B cell (primary cell): ENCODE results near the gene KCTD18. TPM values are rescaled to one million over a fixed set of nuclear protein-coding genes. Genes with fewer than 3 reads are reported as not detected.

Experiments
- ATAC-seq: fragments of 200-7000 bp; cut with Tn5 transposase; one replicate; pipeline ENCODE4 v1.10.0; 2021; ENCODE audit warnings: low read depth, mild to moderate bottlenecking, moderate number of reproducible peaks, moderate library complexity
- CTCF ChIA-PET: fragments of 350-600 bp; sonication (Branson Sonifier 250); formaldehyde crosslinking; loops from one replicate; lab custom pipeline; 2021; ENCODE audit warnings: antibody characterized with exemption, inconsistent platforms; lab: Charles Lee
- POLR2A ChIA-PET: fragments of 350-600 bp; sonication (Branson Sonifier 250); formaldehyde crosslinking; loops from one replicate; lab custom pipeline; 2021; ENCODE audit warnings: antibody characterized with exemption; lab: Charles Lee
- DNase-seq: peaks from one replicate; pipeline ENCODE4 v3.0.0; 2013
- H2AFZ ChIP-seq: 2 replicates; pipeline ENCODE4 v1.6.1; 2012; ENCODE audit warnings: mild to moderate bottlenecking, low read depth, low read length; ENCODE audit not compliant: insufficient read depth, poor library complexity, severe bottlenecking
- H3K27ac ChIP-seq, 2 donors: 1 replicate in 1 of 2; 2 replicates in 1 of 2; pipeline ENCODE4 v1.5.1; 2012 to 2013; ENCODE audit warnings: low read length in 2 of 2, mild to moderate bottlenecking in 2 of 2, moderate library complexity in 1 of 2
- H3K27me3 ChIP-seq, 4 experiments: fragments of 200-600 bp in 1 of 4; sonication (generic) in 1 of 4; replicated peaks in 1 of 4; 1 replicate in 2 of 4; 2 replicates in 2 of 4; pipeline versions ENCODE4 v1.6.1 to v1.7.0; 2013 to 2016; ENCODE audit warnings: low read length in 3 of 4, mild to moderate bottlenecking in 2 of 4, mixed read lengths in 1 of 4, moderate library complexity in 1 of 4; ENCODE audit not compliant: insufficient read depth in 4 of 4, control insufficient read depth in 3 of 4; ENCODE audit errors: control extremely low read depth in 1 of 4
- H3K36me3 ChIP-seq, 2 experiments: replicated peaks in 1 of 2; 1 replicate in 1 of 2; 2 replicates in 1 of 2; pipeline versions ENCODE4 v1.6.1 to v1.7.1; 2013; ENCODE audit warnings: low read length in 1 of 2; ENCODE audit not compliant: insufficient read depth in 2 of 2, control insufficient read depth in 1 of 2; ENCODE audit errors: control extremely low read depth in 1 of 2, extremely low read depth in 1 of 2
- H3K4me1 ChIP-seq, 2 donors: fragments of 200-600 bp in 1 of 2; sonication (generic) in 1 of 2; 1 replicate in 1 of 2; 2 replicates in 1 of 2; pipeline versions ENCODE4 v1.5.1 to v1.6.1; 2013 to 2017; ENCODE audit warnings: low read length in 2 of 2; ENCODE audit not compliant: control insufficient read depth in 2 of 2, insufficient read depth in 2 of 2
- H3K4me2 ChIP-seq: replicated peaks from 2 replicates; pipeline ENCODE3; 2012; ENCODE audit warnings: mild to moderate bottlenecking, low read depth, low read length; ENCODE audit not compliant: poor library complexity, severe bottlenecking
- H3K4me3 ChIP-seq, 5 experiments: fragments of 200-600 bp in 1 of 5; sonication (generic) in 1 of 5; 1 replicate in 3 of 5; 2 replicates in 2 of 5; pipeline versions ENCODE4 v1.5.1 to v1.7.0; 2011 to 2016; ENCODE audit warnings: low read length in 4 of 5, mild to moderate bottlenecking in 4 of 5, low read depth in 2 of 5, control low read depth in 1 of 5, moderate library complexity in 1 of 5; ENCODE audit not compliant: insufficient read depth in 1 of 5; ENCODE audit errors: control extremely low read depth in 1 of 5, extremely low read depth in 1 of 5
- H3K79me2 ChIP-seq: fragments of 200-600 bp; sonication (generic); one replicate; pipeline ENCODE4 v1.6.0; 2016; ENCODE audit warnings: low read length; ENCODE audit not compliant: control insufficient read depth, insufficient read depth
- H3K9ac ChIP-seq: fragments of 200-600 bp; sonication (generic); 2 replicates; pipeline ENCODE4 v1.6.1; 2017; ENCODE audit warnings: mild to moderate bottlenecking, low read length, moderate library complexity
- H3K9me3 ChIP-seq, 3 donors: one replicate each; pipeline versions ENCODE4 v1.6.1 to v1.7.1; 2013; ENCODE audit warnings: low read length in 2 of 3; ENCODE audit not compliant: control insufficient read depth in 2 of 3, insufficient read depth in 1 of 3; ENCODE audit errors: control extremely low read depth in 1 of 3
- H4K20me1 ChIP-seq: 2 replicates; pipeline ENCODE4 v1.6.0; 2012; ENCODE audit warnings: mild to moderate bottlenecking, low read length; ENCODE audit not compliant: insufficient read depth, control insufficient read depth, poor library complexity, severe bottlenecking
- H3K27ac Mint-ChIP-seq: one replicate; pipeline ENCODE4 v1.8.0; 2021; ENCODE audit warnings: mixed read lengths
- H3K27me3 Mint-ChIP-seq: one replicate; pipeline ENCODE4 v1.8.0; 2021; ENCODE audit warnings: mixed read lengths
- H3K4me1 Mint-ChIP-seq: one replicate; pipeline ENCODE4 v1.8.0; 2021; ENCODE audit warnings: mixed read lengths
- H3K4me3 Mint-ChIP-seq: one replicate; pipeline ENCODE4 v1.8.0; 2021; ENCODE audit warnings: mixed read lengths
- H3K9me3 Mint-ChIP-seq: one replicate; pipeline ENCODE4 v1.8.0; 2022; ENCODE audit warnings: mixed read lengths; ENCODE audit not compliant: insufficient read depth
- CTCF ChIP-seq: fragments of 200-600 bp; IDR thresholded peaks from one replicate; pipeline ENCODE4 v1.8.0; 2022; ENCODE audit warnings: antibody characterized with exemption, mild to moderate bottlenecking
- EZH2 ChIP-seq: IDR thresholded peaks from 2 replicates; pipeline ENCODE4 v1.6.1; 2012; ENCODE audit warnings: borderline replicate concordance, low read depth, mild to moderate bottlenecking, moderate library complexity, low read length; ENCODE audit not compliant: insufficient read depth, poor library complexity, severe bottlenecking
- WGBS: methylation state at CpG from one replicate; pipeline ENCODE4 v1.1.5; 2013; ENCODE audit warnings: missing lambda C conversion rate; ENCODE audit not compliant: insufficient coverage; 5-methylcytosine and 5-hydroxymethylcytosine counted together
- intact Hi-C: fragments of 100-400 bp; cut with micrococcal nuclease; formaldehyde crosslinking; loops from one replicate; pipeline ENCODE4 v1.10.0; 2022
- polyA plus RNA-seq: library from polyadenylated mRNA; depleted of rRNA; stranded (reverse); fragments of >200 nt; gene quantifications from 2 replicates; pipeline ENCODE4 v1.2.3, GENCODE V29; 2012
- total RNA-seq, 2 donors: library from RNA; stranded (reverse); fragments of 120-200 nt in 1 of 2; gene quantifications; 1 replicate in 1 of 2; 2 replicates in 1 of 2; pipeline versions ENCODE4 v1.2.3 to v1.2.4, GENCODE V29; 2013 to 2022

KCTD18 gene
- total and polyA plus RNA-seq, 2 donors (not counting 1 experiment from before 2014, with no cell fraction given), result 15.3 to 20.2 TPM

DNA sequence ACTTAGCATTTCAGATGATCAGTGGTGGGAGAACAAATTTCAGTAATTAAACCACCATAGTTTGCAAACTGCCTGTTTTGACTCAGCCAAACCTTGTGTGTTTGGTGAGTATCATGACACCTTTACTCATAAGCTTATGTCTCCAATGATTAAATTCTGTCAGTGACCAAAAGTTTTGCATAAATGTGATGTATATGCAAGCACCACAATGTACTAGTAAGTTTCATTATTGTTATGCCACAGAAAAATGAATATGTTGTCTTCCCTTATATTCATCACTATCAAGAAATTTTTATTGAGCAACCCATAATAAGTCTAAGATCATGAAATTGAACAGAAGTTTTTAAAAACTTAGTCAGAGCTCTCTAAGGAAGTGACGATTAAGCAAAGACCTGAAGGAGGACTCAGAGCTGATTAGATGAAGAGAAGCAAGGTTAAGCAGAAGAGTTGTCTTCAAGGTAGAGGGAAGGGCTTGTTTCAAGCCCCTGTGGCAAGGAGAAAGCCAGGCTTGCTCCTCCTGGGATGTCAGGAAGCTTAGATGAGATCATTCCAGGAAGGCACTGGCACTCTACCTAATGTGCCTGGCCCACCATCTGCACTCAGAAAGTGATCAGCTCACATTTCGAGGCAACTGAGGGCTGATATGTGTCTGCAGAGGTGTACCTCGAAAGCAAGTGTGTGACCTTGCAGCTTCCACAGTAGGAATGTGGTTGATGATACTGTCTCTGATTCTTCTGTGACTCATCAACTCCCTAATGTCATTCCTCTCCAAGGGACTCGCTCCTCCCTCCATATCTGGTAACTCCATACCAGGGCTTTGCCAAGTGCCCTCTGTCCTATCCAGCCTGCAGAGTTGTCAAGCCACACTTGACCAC, 54.7 kb downstream of the KCTD18 start:
- H3K4me3 ChIP-seq, result no peak overlapping the region
- H3K9me3 Mint-ChIP-seq, result no peaks in the 10 kb centered on the region

More for the DNA sequence above, 54.7 kb downstream of the KCTD18 start:
- no peaks in the 10 kb centered on the region for H3K79me2 ChIP-seq
- H2AFZ ChIP-seq, result no peak overlapping the region
- no peaks in the 10 kb centered on the region for H3K36me3 ChIP-seq
- H3K4me1 ChIP-seq, result peaks cover 38 to 41% of the 10 kb centered on the region in 2 donors
- H3K9ac ChIP-seq, result no peak overlapping the region
- H4K20me1 ChIP-seq, result no peaks in the 10 kb centered on the region
- Mint-ChIP-seq H3K27me3 (no peaks in the 10 kb centered on the region), H3K4me3 (peak overlapping the region; percentile 2), H3K27ac (no peak overlapping the region), H3K4me1 (peaks cover 45% of the 10 kb centered on the region)
- no peak for DNase-seq
- POLR2A ChIA-PET, result no interaction called here
- peak overlapping the region; percentile 35 for H3K4me2 ChIP-seq
- H3K27me3 ChIP-seq, result no peaks in the 10 kb centered on the region
- no peaks in the 10 kb centered on the region for H3K9me3 ChIP-seq
- WGBS, result 87% methylated on average over 3 of the region's 4 CpGs
- CTCF ChIA-PET, result interaction anchor here (0.6 to 1.3 kb wide), 2 partner anchors 15 to 231 kb away, joined by 3 to 5 read pairs; no protein-coding TSS in a partner anchor
- intact Hi-C loops, result no loop called here
- no peak for TF ChIP-seq EZH2
- no peak for TF ChIP-seq CTCF
- no peak overlapping the region for H3K27ac ChIP-seq
- no peak for ATAC-seq
